Brain pericyte (primary cell): ENCODE results near the gene RABGEF1.

Source experiments
- DNase-seq: peaks from one replicate; pipeline ENCODE4 v3.0.0-alpha.2; 2012; ENCODE audit warnings: low read depth, low spot score

The RABGEF1 gene

DNA sequence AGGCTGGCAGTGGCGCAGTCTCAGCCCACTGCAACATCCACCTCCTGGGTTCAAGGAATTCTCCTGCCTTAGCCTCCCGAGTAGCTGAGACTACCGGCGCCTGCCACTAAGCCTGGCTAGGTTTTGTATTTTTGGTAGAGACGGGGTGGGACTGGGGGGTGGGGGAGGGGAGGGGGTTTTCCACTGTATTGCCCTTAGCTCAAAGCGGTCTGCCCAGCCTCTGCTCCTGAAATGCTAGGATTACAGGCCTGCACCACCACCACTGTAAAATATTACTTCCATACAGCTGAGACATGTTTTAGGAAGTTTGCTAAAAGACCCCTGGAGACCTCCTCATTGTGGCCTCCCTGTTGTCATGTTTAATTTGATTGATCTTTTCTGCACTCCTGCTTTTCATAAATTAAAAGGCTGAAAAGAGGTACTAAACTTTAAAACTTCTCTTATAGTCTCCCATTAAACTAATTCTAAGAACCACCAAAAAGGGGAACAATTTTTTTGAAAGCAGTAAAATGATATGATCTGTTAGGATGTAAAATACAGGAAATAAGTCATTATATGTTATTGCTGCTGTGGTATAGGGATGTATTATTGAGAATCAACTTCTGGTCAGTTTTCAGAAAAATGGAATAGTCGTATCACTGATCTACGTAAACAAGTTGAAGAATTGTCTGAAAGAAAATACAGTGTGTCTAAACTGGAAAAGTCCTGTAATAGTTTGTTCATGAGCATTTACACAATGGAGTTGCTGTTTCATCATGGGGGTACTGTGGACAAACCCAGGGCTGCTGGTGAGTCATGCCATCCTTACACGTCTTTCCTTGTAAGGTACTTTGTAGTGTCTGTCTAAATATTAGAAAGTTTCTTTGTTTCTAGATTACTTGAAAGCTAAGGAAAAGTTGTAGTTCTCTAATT, 107.6 kb downstream of the RABGEF1 start:
- no peak for DNase-seq

DNA sequence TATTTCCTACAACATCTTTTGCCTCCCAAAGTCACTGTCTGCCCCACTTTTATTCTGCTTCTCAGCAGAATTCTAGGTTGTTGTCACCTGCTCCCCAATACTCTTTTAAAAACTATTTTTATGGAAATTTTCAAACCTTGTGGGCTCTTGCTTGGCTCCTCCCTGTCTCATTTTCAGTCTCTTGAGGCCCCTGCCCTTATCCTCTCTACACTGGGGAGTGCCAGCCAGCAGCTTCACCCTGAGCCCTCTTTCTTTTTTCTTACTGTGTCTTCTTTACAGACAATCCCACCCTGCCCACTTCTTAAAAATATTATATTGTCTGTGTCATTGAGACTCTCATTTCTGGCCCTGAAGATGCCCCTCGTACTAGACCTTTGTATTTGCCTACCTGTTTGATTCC, 118.8 kb downstream of the RABGEF1 start:
- DNase-seq: no peak

DNA sequence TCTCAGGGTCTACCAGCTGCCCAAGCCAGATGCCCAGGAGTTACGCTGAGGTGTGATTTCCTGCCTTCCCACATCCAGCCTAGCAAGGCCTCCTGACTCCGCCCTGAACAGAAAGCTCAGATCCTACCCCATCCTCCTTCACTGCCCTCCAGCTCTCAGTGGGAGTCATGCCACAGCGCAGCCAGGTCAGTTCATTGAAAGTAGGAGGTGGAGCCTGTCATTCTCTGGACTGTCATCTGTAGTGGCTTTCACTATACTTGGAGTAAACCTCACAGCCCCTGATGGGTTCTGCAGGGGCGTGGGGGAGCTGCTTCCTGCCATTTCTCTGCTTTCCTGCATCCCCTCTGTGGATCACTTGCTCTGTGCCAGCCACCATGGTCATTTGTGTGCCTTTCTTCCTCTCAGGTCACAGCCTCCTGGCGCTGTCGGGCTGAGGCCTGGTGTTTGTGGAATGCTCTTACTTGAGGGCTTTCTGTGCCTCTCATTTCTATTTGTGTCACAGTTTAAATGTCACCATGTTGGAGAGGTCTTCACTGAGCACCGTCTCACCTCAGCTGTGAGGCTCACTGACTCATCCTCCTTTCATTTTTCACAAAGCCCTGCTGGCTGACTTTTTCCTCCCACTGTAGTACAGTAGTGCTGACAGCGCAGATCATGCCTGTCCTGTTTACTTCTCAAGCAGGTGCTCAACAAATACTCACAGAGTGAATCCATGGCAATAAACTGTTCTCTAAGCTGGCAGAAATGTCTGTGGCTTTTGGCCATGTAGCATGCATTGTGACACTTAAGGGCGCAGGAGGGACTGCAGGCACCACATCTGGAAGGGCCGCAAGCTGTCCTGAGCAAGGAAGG, 119.5 kb downstream of the RABGEF1 start:
- DNase-seq: no peak

DNA sequence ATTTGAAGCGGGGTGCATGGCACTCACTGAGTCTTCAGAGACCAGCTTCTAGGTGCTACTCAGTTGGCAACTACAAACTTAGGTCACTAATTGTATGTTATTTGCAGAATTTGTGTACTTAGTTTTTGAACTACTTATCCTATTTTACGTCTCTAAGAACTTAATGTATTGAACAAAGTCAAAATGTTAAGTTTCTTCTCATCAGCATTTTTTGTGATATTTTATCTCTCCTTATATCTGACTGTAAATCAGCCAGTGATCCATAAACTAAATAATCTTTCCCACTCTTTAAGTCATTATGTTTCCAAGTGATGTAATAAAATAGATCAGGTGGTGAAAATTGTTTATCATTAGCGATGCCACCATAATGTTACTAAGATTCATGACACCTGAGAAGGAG, 120.2 kb downstream of the RABGEF1 start:
- no peak for DNase-seq
